Suprapubic skin (tissue), 3 donors: ENCODE results near the gene U2SURP.

Experiments used
- CTCF ChIP-seq, 2 donors: fragments of 200-600 bp in 1 of 2; fragments of 450-650 bp in 1 of 2; sonication (generic) in 1 of 2; IDR thresholded peaks; one replicate each; pipeline ENCODE4 v1.5.1; 2016 to 2019; ENCODE audit warnings: antibody characterized with exemption in 2 of 2, mild to moderate bottlenecking in 1 of 2, moderate library complexity in 1 of 2
- POLR2A ChIP-seq, 2 donors: fragments of 450-650 bp; IDR thresholded peaks; one replicate each; pipeline ENCODE4 v1.6.1; 2017; ENCODE audit warnings: antibody characterized with exemption in 2 of 2, mild to moderate bottlenecking in 2 of 2, moderate library complexity in 2 of 2

DNA sequence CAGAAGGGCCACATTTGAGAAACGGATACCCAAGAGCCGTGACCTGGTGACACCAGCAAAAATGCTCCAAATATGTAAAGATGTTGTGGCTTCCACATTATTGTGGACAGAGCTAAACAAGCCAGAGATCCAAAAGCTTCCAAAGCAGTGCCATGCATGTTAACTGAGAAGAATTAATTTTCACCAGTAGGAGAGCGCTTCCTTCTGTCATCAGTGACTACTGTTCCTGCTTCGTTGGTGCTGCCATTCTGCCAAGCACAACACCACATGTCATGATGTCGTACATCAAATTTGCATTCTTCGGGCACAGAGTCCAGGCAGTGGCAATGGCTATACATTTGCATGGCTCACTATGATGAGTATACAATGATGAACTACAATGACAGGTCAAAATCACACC, 99.1 kb downstream of the U2SURP start:
- no peak for TF ChIP-seq POLR2A (IDR thresholded peaks at IDR 0.05)
- TF ChIP-seq CTCF (IDR thresholded peaks at IDR 0.05) = no peak
